Left renal cortex interstitium (tissue), 4 donors: ENCODE measurements around the gene ZC3H14. TPM values are rescaled to one million over a fixed set of nuclear protein-coding genes. Genes with fewer than 3 reads are reported as not detected.

ENCODE experiments used
- DNase-seq, 4 donors: peaks; one replicate each; pipeline ENCODE4 v3.0.0-alpha.2; 2013; ENCODE audit warnings: low read depth in 4 of 4, low spot score in 2 of 4, missing footprints in 1 of 4
- polyA plus RNA-seq, 4 donors: library from polyadenylated mRNA; unstranded; fragments of 120-200 nt; gene quantifications; one replicate each; pipeline ENCODE4 v1.2.1, GENCODE V29; 2013; ENCODE audit not compliant: insufficient read length in 4 of 4

ZC3H14 gene
- polyA plus RNA-seq, 4 donors, result 79.6 to 114 (median 101) TPM

GRCh38 chr14:88599761-88600439 is 37.1 kb downstream of the ZC3H14 start:
- DNase-seq, result no peak

- DNase-seq, result no peak
Observed at GRCh38 chr14:88604212-88604611, 41.4 kb downstream of the ZC3H14 start.

GRCh38 chr14:88605594-88605993 is 42.8 kb downstream of the ZC3H14 start:
- DNase-seq, result no peak

GRCh38 chr14:88607829-88608228 is 45.0 kb downstream of the ZC3H14 start:
- no peak for DNase-seq

GRCh38 chr14:88611878-88612277 is 49.0 kb downstream of the ZC3H14 start:
- DNase-seq, result no peak

GRCh38 chr14:88612981-88613380 is 50.1 kb downstream of the ZC3H14 start:
- DNase-seq, result no peak

GRCh38 chr14:88613552-88614010 is 50.7 kb downstream of the ZC3H14 start:
- no peak for DNase-seq

- DNase-seq, result no peak
Observed at GRCh38 chr14:88614218-88614907, 51.5 kb downstream of the ZC3H14 start.

- DNase-seq, result no peak
Observed at GRCh38 chr14:88616697-88617096, 53.9 kb downstream of the ZC3H14 start.

GRCh38 chr14:88617479-88617878 is 54.6 kb downstream of the ZC3H14 start:
- DNase-seq, result no peak

- no peak for DNase-seq
Observed at GRCh38 chr14:88618476-88618875, 55.6 kb downstream of the ZC3H14 start.

- peak in 1 of 4 donors; percentile 37 for DNase-seq
Observed at GRCh38 chr14:88621100-88621499, 58.3 kb downstream of the ZC3H14 start.

- no peak for DNase-seq
Observed at GRCh38 chr14:88625671-88626070, 62.8 kb downstream of the ZC3H14 start.

GRCh38 chr14:88628033-88628432 is 65.2 kb downstream of the ZC3H14 start:
- DNase-seq, result no peak

- peak in 1 of 4 donors; percentile 7 for DNase-seq
Observed at GRCh38 chr14:88628462-88628861, 65.6 kb downstream of the ZC3H14 start.

GRCh38 chr14:88630565-88630964 is 67.7 kb downstream of the ZC3H14 start:
- no peak for DNase-seq

GRCh38 chr14:88631091-88631490 is 68.3 kb downstream of the ZC3H14 start:
- no peak for DNase-seq

- no peak for DNase-seq
Observed at GRCh38 chr14:88632512-88632911, 69.7 kb downstream of the ZC3H14 start.

GRCh38 chr14:88639221-88639620 is 76.4 kb downstream of the ZC3H14 start:
- DNase-seq, result no peak

- no peak for DNase-seq
Observed at GRCh38 chr14:88660056-88660455, 97.2 kb downstream of the ZC3H14 start.

GRCh38 chr14:88667555-88668273 is 104.9 kb downstream of the ZC3H14 start:
- DNase-seq, result peak; percentile 20 to 68 (median 46)
